HG02642 (cell line): ENCODE measurements around the gene USP6NL.

Source experiments
- ATAC-seq: cut with Tn5 transposase; IDR thresholded peaks from one replicate; pipeline ENCODE4 v1.9.1; 2021; ENCODE audit warnings: mild to moderate bottlenecking; ENCODE audit not compliant: unreplicated experiment, poor library complexity

USP6NL gene

DNA sequence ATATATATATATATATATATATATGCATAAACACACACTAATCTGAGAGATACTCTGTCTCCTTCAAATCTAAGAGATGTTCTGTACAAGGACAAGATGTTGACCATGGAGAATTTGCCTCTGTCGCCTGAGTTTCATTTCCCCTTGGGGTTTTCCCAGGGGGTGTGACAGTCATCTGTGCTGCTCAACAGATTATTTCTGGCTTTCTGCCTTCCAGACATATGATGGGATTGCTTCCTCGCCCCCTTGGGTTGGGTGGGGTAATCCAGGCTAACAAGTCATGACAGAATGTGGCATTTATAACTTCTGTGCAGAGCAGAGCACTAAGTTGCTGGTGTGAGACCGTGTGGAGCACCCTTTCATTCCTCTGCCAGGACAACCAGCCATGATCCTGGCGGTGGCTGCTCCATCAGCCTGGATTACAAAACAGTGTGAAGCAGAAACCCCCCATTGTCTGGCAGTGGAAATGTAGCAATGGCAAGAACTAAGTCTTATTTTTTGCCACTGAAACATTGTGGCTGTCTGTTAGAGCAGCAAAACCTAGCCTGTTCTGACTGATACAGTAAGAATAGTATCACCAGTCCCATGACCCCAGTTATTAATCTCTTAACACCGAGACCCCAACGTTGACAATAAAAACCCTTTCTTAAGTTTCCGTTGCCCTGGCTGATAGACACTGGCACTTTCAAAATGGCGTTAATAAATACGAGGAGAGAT, 13.7 kb upstream of the USP6NL start:
- peak; percentile 77 for ATAC-seq

DNA sequence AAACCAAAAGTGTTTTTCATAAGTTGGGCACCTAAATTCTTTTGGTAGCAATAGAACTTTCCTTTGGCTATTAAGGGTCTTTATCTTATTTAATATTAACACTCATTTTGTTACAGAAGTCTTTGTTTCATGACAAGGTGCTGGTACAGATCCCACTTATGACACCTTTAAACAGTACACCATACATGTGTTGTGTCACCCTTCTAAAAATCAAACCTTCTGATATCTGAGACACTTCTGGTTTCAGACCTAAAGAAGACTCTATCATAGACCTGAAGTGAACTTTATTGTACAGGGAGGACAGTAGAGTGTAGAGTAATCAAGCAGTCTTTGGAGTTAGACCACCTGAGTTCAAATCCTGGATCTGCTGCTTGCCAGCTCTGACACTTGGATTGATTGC, 5.8 kb upstream of the USP6NL start:
- ATAC-seq = no peak

DNA sequence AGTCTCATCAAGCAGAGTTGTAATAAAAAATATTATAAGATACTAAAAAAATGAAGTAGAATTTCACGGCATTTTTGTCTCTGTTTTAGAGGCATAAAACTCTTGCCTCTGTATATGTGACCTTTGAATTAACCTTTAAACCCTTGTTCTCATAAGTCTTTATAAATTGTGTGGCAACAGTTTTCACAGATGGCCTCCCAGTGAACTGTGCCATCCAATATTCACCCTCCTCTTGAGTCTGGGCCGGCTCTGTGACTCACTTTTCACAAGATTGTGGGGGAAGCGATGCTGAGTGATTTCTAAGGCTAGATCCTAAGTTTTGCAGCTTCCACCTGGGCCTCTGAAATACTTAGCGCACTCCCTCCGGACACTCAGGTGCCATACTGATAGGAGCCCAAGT, 4.6 kb upstream of the USP6NL start:
- no peak for ATAC-seq

DNA sequence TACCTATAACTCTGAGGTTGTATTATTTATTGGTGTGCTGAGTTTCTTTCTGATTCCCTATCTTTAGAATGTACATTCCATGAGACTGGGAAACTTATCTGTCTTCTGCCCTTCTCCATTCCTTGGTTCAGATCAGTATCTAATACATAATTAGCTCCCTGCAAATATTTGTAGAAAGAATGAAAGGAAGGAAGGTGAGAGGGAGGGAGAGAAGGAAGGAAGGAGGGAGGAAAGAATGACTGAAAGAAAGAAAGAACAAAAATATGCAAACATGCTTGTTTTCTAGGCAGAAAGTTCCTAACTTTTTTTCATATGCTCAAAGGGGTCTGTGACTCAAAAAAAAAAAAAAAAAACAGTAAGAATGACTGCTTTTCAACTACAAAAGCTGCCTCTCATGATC, 3.9 kb upstream of the USP6NL start:
- no peak for ATAC-seq

DNA sequence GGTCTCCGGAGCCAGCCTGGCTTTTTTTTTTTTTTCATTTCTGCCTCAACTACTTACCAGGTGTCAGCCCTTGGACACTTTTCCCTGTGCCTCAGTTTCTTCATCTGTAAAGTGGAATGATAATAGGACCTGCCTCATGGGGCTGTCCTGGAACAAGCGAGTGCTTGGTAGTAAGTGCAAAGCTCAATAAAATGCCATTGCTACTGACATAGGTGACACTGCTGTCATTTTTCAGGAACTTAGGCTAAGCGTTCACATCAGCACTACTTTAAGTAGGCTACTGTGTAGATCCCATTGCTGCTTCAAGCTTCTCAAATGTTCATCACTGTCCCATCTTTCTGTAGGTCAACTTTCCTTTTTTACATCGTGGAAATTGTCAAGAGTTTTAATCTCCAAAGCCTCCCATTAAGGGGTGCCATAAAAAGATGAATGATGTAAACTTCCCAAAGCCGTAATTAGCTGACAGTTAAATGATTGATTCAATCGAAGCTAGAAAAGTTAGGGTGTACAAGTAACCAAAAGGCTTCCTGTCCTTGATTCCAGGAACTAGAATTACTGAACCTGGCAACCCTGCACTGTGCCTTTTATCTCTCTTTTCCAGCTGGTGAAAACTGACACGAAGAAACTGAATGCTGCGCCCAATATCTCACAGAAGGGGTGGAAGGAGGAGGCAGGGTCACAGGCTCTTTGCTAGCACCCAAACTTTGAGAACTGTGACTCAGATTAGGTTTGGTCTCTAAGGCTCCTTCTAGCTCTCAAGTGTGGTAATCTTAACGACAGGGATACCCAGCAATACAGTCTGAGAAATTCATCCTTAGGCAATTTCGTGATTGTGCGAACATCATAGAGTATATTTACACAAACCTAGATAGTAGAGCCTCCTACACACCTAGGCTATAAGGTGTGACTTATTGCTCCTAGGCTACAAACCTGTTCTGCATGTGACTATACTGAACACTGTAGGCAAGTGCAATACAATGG, 861 bp upstream of the USP6NL start:
- no peak for ATAC-seq

DNA sequence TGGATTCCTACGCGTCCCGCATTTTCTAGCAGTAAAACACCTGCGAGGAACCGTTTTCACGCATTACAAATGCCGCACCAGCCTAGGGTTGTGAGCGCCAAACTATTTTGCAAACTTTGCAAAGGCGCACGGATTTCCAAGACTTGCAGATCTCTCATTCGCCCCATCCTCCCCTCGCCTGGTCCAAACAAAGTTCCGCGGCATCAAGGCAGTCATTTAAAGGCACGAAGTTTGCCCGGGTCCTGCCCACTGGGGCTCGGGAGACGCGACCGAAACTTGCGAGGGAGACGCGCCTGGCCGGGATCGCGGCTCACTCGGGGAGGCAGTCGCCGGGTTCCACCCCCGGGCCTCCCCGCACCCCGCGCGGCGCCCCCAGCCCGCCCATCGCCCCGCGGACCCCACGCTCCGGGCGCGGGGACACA, 613 bp downstream of the USP6NL start:
- peak; percentile 20 for ATAC-seq

DNA sequence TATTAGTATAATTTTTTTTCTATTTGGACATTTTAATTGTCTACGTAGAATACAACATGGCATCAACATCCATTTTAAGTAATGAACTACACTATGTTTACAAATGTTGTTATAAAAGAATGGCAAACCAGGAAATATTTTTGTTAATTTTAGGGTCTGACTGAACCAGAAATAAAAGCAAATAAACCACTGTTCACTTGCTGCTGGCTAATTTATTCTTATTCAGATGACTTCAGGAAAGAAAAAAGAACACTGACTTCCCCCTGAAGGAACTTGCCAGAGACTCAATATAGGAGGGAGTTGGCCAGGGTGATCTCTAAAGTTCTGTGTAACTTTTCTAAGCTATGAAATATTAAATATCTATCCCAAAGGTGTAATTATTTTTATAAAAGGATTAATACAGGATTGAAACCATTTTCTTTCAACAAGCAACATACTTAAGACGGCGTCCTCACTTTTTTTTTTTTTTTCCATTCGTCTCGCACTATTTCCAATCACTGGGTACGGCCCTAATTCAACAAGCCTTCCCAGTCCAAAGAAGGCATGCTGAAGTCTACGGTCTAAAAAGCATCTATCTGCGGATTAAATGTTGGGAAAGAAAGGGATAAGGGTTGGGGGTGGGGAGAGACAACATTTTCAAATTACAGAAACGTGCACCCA, 1.2 kb downstream of the USP6NL start:
- ATAC-seq = no peak

DNA sequence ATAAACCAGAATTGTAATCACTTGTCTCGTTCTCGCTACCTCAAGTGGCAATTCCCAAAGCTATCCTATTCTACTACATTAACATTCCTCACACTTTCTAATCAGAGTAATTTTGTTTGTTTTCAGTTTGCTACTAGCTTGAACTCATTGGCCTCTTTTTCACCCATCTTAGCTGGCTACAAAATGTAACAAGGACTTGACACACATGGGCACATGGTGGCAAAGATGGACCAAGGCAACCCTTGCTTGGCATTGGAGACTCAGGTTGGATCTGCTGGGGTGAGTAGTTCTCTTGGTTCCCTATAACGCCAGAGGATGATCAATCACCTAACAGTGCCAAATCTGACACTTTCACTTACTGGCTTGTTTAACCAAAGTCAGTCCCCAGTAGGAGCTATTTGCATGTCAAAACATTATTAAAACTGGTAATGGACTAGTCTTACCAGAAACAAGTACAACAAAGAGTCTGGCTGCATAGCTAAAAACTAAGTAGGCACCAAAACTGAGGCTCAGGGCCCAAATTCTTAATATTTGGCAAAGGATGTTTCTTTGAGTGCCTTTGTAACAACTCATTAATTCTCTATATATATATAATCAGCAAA, 1.9 kb downstream of the USP6NL start:
- ATAC-seq = no peak

DNA sequence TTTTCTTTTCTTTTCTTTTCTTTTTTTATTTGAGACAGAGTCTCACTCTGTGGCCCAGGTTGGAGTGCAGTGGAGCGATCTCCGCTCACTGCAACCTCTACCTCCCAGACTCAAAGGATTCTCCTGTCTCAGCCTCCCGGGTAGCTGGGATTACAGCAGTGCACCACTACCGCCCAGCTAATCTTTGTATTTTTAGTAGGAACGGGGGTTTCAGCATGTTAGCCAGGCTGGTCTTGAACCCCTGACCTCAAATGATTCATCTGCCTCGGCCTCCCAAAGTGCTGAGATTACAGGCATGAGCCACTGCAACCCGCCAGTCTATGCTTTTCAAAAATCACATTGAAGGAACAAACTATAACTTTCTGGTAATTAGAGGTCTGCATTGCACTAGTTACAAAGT, 2.4 kb downstream of the USP6NL start:
- no peak for ATAC-seq

DNA sequence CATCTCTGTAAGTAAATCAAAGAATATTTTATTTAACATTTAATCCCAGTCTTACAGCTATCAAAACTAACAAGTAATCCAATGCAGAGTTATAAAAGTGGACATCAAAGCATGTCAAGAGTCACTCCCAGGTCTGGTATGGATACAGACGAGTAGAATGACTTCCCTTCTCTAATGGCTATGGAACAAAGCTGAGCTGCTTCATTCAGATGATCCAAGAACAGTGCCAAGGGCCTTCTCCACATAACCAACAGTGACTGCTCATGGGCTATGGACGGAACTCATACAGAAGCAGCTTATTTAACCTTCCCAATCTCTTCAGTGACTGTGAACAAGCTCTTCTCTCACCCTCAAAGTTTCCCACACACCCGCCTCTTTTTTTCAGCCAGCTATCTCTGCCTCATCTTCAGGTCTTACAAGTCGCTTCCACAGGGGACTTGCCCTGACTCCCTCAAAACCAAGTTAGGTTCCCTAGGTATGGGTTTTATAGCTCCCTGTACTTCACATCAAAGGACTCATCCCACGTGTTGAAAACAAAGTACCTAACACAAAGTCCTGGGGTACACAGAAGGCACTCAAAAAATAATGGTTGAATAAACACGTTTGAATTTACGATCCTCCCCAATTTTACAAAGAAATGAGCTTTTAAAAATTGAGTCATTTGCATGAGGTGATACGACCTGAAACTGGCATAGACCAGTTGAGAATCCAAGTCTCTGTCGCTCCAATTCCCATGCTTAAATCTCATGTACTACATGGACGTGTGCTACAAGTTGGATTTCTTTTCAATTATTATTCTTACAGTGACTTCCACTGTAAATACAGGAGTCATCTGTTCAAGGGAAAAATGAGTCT, 3.1 kb downstream of the USP6NL start:
- ATAC-seq = no peak

DNA sequence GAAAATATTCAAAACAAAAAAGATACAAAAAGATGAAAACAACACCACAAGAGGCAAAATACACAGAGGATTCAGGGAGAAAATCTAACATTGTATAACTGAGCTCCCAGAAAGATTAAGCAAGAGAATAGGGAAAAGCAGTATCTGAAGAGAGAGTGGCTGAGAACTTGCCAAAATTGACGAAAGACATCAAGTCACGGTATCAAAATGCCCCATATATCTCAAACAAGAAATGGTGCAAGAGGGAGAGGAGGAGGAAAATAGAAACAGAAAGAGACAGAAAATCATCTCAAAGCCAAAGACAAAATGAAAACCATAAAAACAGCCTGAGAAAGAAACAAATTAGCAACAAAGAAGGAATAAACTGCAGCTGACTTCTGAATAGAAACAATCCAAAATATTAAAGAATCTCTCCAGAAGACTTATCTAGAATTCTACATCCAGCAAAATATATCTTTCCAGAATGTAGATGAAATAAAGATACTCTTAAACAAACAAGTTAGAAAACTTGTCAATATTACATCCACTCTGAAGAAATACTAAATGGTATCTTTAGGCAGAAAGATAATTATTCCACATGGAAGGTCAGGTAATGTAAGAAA, 5.5 kb downstream of the USP6NL start:
- no peak for ATAC-seq

DNA sequence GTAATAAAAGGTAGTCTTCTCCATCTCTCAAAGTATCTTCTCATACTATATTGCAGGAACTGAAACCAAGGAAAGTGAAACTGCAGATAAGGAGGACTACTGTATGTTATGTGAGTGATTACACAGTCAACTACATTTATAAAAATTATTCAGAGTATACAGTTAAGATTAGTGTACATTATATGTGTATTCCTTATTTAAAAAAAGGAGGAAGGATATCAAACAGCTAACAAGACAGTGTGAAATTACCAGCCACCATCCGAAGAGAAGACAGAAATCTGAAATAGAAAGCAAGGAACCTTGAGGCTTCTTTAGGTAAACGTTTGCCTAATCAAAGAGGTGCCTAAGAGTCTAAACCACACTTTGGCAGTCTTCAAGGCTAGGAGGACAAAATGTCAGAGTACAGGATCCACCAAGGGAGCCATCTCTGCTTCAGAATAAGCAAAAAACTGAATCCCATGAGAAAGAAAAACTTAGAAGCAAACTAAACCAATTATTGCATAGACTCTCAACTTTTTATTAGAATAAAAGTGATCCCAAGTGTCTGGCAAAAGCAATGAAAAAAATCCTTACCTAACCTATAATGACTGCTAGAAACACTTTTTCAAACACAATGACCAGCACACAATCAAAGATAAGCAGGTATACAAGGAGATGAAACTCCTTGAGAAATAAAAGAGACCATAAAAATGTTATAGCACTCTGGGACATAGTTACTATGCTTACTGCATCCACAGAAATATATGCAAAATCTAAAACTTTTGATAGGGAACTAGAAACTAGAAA, 6.4 kb downstream of the USP6NL start:
- no peak for ATAC-seq

DNA sequence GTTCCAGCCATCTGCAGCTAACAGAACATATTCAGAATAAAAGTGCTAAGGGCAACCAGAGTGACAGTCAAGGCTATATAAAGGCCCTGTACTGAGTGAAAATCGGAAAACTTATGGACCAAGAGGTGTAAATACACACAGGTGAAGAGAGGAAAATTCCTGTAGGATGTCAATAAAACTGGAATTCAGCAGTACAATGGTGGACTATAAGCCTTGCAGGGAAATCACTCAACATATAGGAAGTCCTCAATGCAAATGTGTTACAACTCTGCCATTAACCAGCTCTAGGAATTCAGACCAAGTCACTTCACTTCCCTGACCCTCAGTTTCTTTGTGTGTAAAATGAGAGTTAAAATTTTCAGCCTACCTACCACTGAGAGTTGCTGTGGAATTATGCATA, 7.7 kb downstream of the USP6NL start:
- ATAC-seq = no peak

DNA sequence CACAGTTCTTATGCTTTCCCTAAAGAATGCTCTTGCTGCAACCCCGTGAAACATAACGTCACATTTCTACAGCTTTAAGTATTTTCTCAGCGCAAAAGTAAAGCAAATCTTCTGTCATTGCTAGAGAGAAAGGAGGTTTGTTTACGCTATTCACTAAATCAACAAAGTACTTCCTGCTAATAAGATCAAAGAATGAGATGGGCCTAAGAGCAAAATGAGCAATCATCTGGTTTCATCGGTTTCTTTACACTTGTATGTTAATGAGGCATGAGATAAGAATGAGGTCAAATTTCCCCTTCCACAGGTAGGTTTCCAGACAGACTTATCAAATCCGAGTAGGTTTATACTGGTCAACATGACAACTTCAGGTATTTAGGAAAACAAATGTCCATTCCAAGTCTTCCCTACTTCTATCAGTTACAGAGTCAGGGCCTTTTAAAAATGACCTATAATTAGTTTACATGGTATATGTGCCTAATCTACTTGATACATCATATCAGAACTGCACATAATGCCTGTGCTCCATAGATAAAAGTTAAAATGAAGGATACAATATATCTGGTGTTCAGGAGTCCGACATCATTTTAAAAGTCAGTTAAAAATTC, 8.4 kb downstream of the USP6NL start:
- peak; percentile 44 for ATAC-seq

DNA sequence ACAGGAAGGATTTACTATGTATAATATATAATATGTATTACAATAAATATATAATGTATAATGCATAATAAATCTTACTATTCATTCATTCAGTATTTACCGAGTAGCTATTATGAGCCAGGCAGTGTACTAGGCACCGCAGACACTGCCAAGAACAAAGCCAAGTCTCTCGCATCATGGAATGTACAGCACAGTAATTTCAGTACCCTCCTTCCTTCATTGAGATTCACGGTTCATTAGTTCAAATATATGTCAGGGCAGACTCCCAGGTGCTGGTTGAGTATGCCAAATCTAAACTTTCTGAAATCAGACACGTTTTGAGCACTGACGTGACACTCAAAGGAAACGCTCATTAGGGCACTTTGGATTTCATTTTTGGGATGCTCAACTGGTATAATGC, 9.1 kb downstream of the USP6NL start:
- no peak for ATAC-seq

DNA sequence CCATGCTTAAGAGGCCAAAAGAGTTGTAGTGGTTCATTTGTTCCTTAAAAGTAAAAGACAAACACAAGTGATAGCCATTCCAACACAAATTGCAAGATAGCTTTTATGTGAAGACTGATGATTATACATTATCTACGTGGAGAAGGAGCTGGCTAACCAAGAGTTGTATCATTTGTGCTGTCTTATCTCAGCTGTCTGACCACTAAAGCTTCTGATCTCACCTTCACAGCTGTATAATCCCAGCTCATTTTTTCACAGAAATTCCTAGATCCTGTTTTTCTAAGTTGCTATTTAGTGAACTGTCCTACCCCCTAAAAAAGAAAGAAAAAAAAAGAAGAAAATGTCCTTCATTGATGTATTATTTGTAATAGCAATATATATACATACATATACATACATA, 9.8 kb downstream of the USP6NL start:
- ATAC-seq = no peak

DNA sequence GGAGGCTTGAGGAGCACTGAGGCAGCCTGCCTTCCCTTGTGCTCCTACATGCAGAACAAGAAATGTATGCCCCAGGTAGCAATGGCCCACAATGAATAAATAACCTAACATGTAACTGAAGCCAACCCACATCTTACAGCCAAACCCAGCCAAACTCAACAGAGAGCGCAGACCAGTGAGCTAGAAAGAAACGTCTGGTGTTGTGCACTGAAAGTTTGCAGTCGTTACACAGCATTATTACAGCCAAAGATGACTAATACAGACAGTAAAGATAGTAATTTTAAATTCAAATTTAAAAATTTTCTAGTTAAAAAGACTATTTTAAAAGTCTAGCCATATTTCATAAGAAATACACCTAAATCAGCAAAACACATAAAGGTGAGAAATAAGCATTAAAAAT, 11.2 kb downstream of the USP6NL start:
- ATAC-seq = no peak

DNA sequence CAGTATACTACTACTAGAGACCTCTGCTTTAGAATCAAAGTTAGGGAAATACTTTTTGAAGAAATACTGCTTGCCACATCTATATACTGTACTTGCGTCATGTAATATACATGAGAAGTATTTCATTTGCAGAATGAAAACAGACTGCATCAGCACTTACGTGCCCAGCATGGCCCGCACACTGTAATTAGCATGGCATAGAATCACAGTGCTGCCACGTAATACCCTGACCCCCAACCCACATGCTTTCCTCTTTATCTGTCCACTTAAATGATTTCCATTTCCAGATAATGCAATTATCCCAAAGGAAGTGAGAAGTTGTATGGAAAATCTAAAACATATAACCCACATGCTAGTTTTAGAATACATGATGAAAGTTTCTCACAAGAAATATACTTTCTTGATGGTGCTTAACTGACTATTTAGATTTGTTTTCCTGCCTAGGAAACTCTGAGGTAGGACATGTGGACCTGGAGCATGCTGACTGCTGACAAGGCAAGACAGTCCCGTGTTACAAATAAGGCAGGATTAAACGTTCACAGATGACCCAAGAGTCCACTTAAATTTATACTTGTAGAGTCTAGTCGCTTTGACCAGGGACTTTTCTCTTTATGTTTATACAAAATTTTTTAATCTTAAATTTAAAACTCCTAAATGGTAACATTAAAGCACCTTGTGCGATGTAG, 12.6 kb downstream of the USP6NL start:
- no peak for ATAC-seq
